Measurements from ENCODE around the gene ZNF385C.

- no peak for TF ChIP-seq REST (IDR thresholded peaks at IDR 0.05)
- no peak for TF ChIP-seq CTCF (IDR thresholded peaks at IDR 0.05)
- TF ChIP-seq POLR2A (IDR thresholded peaks at IDR 0.05; ENCODE audit: low read length): no peak
- no peak for TF ChIP-seq ELK1 (IDR thresholded peaks at IDR 0.05; ENCODE audit: low read depth, low read length)
- TF ChIP-seq PBX3 (IDR thresholded peaks at IDR 0.05): no peak
- TF ChIP-seq MYC (IDR thresholded peaks at IDR 0.05; ENCODE audit: borderline replicate concordance, low read length): no peak
- TF ChIP-seq SMC3 (IDR thresholded peaks at IDR 0.05): no peak
- no peak for TF ChIP-seq CBX8 (IDR thresholded peaks at IDR 0.05)
- TF ChIP-seq BHLHE40 (IDR thresholded peaks at IDR 0.05; ENCODE audit: low read depth, low read length): no peak
- TF ChIP-seq HMGXB4 (CRISPR knock-in tag; IDR thresholded peaks at IDR 0.05; ENCODE audit: borderline replicate concordance): no peak
Observed at GRCh38 chr17:42133461-42134041, 35.3 kb upstream of the ZNF385C start.
